ENCODE results near the gene MED13L. TPM values are rescaled to one million over a fixed set of nuclear protein-coding genes. Genes with fewer than 3 reads are reported as not detected.

Gene MED13L
- total RNA-seq, 2 experiments from 2014 or later = 25.7 to 40.1 TPM

- ChIA-PET POLR2A (interaction anchor here (0.7 to 1.3 kb wide), 3 partner anchors 13 to 483 kb away, joined by 3 to 6 read pairs (median 3); no protein-coding TSS in a partner anchor), CTCF (ENCODE audit: unreplicated experiment) (no interaction called here)
- H3K27ac ChIP-seq (ENCODE audit: low read depth, low read length, poor library complexity, severe bottlenecking) = no peak overlapping the region
These were observed 133.6 kb downstream of the MED13L start for GRCh38 chr12:116143909-116144308.

GRCh38 chr12:116142936-116143898 lies 134.3 kb downstream of the MED13L start:
- Histone ChIP-seq H3K36me3 (ENCODE audit: insufficient read depth, low read length) (no peaks in the 10 kb centered on the region), H2AFZ (ENCODE audit: low read length) (no peak overlapping the region), H3K4me2 (ENCODE audit: low read length) (no peak overlapping the region), H3K9me2 (ENCODE audit: insufficient read depth, low read length) (no peaks in the 10 kb centered on the region), H3K9me3 (ENCODE audit: low read length) (no peaks in the 10 kb centered on the region), H3K27ac (ENCODE audit: low read depth, low read length, poor library complexity, severe bottlenecking) (no peak overlapping the region), H3K4me1 (ENCODE audit: insufficient read depth, low read length, poor library complexity, severe bottlenecking) (peaks cover 8% of the 10 kb centered on the region), H4K20me1 (ENCODE audit: insufficient read depth, low read length) (peaks cover 12% of the 10 kb centered on the region), H3K4me3 (ENCODE audit: low read depth, low read length, poor library complexity, severe bottlenecking) (no peak overlapping the region), H3K79me2 (ENCODE audit: insufficient read depth, low read depth, low read length) (no peaks in the 10 kb centered on the region)
- POLR2A ChIA-PET = interaction anchor here (0.7 to 1.3 kb wide), 4 partner anchors 12 to 483 kb away, joined by 3 to 6 read pairs (median 4); no protein-coding TSS in a partner anchor
- DNase-seq (ENCODE audit: low spot score) = no peak
- CTCF ChIA-PET (ENCODE audit: unreplicated experiment) = no interaction called here
- intact Hi-C loops (cut with micrococcal nuclease; ENCODE audit: unreplicated experiment) = loop anchor here (5.0 kb wide), 1 partner anchor 454 kb away; no protein-coding TSS in a partner anchor
- no TSS peak for BruUV-seq (replicated peaks)
- TF ChIP-seq EZH2phosphoT487 (IDR thresholded peaks at IDR 0.05; ENCODE audit: borderline replicate concordance, low read depth, low read length) (no peak), CTCF (conservative IDR thresholded peaks at IDR 0.05; ENCODE audit: low read length) (no peak)

More at GRCh38 chr12:116143909-116144308, 133.6 kb downstream of the MED13L start:
- no TSS peak for BruUV-seq (replicated peaks)
- no peak for DNase-seq (ENCODE audit: low spot score)
- H3K4me2 ChIP-seq (ENCODE audit: low read length) = no peak overlapping the region
- TF ChIP-seq CTCF (conservative IDR thresholded peaks at IDR 0.05; ENCODE audit: low read length) = no peak
- no peak for TF ChIP-seq EZH2phosphoT487 (IDR thresholded peaks at IDR 0.05; ENCODE audit: borderline replicate concordance, low read depth, low read length)
- peaks cover 8% of the 10 kb centered on the region for H3K4me1 ChIP-seq (ENCODE audit: insufficient read depth, low read length, poor library complexity, severe bottlenecking)
- no peaks in the 10 kb centered on the region for H3K36me3 ChIP-seq (ENCODE audit: insufficient read depth, low read length)
- no peaks in the 10 kb centered on the region for H3K9me3 ChIP-seq (ENCODE audit: low read length)
- H3K4me3 ChIP-seq (ENCODE audit: low read depth, low read length, poor library complexity, severe bottlenecking) = no peak overlapping the region
- no peaks in the 10 kb centered on the region for H3K9me2 ChIP-seq (ENCODE audit: insufficient read depth, low read length)
- intact Hi-C loops (cut with micrococcal nuclease; ENCODE audit: unreplicated experiment) = loop anchor here (5.0 kb wide), 1 partner anchor 453 kb away; no protein-coding TSS in a partner anchor
- H4K20me1 ChIP-seq (ENCODE audit: insufficient read depth, low read length) = peaks cover 15% of the 10 kb centered on the region
- H2AFZ ChIP-seq (ENCODE audit: low read length) = no peak overlapping the region
- no peaks in the 10 kb centered on the region for H3K79me2 ChIP-seq (ENCODE audit: insufficient read depth, low read depth, low read length)

Data from OCI-LY7 (cell line).